Stomach (tissue), 4 donors: Measurements from ENCODE around the gene KCNG2.

Source experiments
- POLR2A ChIP-seq, 4 donors: fragments of 450-650 bp; IDR thresholded peaks; one replicate each; pipeline ENCODE4 v1.6.1; 2016; ENCODE audit warnings: antibody characterized with exemption in 4 of 4, control low read depth in 2 of 4, mild to moderate bottlenecking in 1 of 4, moderate library complexity in 1 of 4
- TF ChIP-seq, protein P1 (sequence below), 7 experiments: fragments of 450-650 bp in 4 of 7; fragments of 200-600 bp in 3 of 7; sonication (generic) in 3 of 7; IDR thresholded peaks; one replicate each; pipeline ENCODE4 v1.5.1; 2016 to 2019; ENCODE audit warnings: antibody characterized with exemption in 7 of 7, control low read depth in 2 of 7, mild to moderate bottlenecking in 1 of 7

DNA sequence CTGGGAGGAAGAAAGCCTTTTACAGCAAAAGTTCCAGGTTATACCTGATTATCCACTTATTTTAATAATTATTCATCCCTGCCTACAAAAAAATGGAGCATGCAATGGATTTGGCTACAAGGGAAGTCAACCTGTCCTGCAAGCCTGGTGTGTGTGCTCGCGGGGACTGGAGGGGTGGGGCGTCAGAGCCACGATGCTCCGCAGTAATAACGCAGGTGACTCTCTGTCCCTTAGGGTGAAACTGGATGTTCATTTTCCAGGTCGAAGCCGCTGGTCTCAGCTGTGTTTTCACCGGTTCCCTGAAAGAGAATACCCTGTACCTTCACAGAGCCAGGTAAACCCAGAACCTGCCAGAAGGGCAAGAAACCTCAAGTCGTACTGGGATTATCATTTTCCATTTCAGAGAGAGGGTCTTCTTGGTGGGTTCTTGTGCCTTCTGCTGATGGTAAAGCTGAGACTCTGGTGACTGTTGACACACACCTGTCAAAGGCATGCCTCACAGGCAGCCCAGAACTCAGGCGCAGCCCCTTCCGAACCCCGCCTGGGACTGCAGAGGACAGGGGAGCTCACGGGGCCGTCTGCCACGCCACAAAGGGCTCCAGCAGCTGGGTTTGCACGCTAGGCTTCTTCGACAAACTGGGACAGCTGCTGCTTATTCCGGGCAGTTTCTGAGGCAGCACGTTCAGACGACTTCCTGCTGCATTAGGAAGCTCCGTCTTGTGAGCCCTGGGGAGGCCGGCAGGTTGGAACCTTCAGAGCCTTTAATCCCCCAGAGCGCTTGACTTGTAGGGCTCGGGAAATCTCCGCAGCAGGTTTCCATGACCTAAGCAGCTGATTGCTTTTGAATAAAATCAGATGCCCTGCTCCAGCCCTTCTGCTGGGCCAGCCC is 58.6 kb downstream of the KCNG2 start:
- TF ChIP-seq, protein P1, sequence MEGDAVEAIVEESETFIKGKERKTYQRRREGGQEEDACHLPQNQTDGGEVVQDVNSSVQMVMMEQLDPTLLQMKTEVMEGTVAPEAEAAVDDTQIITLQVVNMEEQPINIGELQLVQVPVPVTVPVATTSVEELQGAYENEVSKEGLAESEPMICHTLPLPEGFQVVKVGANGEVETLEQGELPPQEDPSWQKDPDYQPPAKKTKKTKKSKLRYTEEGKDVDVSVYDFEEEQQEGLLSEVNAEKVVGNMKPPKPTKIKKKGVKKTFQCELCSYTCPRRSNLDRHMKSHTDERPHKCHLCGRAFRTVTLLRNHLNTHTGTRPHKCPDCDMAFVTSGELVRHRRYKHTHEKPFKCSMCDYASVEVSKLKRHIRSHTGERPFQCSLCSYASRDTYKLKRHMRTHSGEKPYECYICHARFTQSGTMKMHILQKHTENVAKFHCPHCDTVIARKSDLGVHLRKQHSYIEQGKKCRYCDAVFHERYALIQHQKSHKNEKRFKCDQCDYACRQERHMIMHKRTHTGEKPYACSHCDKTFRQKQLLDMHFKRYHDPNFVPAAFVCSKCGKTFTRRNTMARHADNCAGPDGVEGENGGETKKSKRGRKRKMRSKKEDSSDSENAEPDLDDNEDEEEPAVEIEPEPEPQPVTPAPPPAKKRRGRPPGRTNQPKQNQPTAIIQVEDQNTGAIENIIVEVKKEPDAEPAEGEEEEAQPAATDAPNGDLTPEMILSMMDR (IDR thresholded peaks at IDR 0.05): no peak
- no peak for TF ChIP-seq POLR2A (IDR thresholded peaks at IDR 0.05)
